Stimulated activated CD4-positive, alpha-beta T cell treated with anti-CD3 and anti-CD28 coated beads, Interleukin-4, amount 100 ng/mL, for 24 hours (primary cell): ENCODE measurements around the gene SCN5A.
"Not testable (repeated sequence)": the region's sequence is repeated elsewhere in the genome, so short reads cannot be mapped to it uniquely, and the experiment has no call there.

ENCODE experiments used
- DNase-seq: peaks from one replicate; pipeline ENCODE4 v3.0.0-alpha.2; 2020

The SCN5A gene

GRCh38 chr3:38576526-38577370 is 72.7 kb downstream of the SCN5A start:
- DNase-seq = peak; percentile 3

- no peak for DNase-seq
These were observed 73.4 kb downstream of the SCN5A start for GRCh38 chr3:38576131-38576525.

- no peak for DNase-seq
These were observed 74.1 kb downstream of the SCN5A start for GRCh38 chr3:38575279-38575843.

DNA sequence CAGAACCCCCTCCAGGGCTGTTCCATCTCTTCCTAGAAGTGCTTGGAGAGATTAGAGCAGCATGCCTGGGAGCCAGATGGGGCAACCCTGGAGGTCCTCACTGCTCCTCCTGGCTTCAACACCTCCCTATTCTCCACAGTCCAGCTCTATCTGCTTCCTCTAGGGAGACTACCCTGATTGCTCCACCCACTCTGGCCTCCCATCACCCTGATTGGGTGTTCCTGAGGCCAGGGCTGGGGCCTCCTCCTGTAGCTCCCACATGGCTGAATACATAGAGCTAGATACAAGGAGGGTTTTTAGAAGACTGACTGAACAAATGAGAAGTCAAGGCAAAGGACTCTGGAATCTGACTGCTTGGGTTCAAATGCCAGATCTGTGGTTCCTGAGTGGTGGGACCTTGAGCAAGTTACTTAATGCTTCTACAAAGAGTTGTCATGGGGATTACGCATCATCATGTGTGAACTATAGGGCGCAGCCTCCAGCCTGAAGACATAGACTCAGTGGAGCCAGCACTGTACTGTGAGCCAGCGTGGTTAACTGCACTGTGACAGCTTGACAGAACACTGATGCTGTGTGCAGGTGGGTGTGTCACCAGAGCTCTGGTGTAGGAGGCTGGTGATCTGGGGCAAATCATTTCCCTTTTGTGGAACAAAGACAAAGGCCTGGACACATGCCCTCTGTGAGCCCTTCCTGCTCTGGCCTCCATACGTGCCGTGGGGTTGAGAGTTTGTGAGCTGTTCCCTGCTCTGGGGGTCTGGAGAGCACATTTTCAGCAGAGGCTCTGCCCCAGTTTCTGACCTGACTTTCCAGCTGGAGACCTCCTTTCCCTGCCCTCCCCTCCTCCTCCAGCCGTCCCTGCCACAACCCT is 74.8 kb downstream of the SCN5A start:
- peak; percentile 1 for DNase-seq

- DNase-seq = no peak
These were observed 75.9 kb downstream of the SCN5A start for GRCh38 chr3:38573556-38573955.

DNA sequence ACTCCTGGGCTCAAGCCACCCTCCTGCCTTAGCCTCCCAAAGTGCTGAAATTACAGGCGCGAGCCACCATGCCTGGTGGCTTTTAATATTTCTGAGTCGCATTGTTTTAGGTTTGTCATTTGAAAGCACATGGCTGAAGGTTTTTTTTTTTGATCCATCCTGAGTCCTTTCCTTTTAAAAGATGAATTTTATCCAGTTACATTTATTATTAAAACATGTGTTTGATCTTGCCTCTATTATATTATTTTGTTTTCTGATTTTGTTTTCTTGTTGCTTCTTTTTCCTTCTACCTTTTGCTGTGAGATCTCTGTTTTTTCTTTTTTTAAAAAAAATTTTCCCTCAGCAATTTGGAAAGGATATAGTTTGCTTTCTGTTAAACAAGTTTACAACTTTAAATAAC is 76.4 kb downstream of the SCN5A start:
- no peak for DNase-seq

GRCh38 chr3:38567498-38567897 is 82.0 kb downstream of the SCN5A start:
- no peak for DNase-seq

DNA sequence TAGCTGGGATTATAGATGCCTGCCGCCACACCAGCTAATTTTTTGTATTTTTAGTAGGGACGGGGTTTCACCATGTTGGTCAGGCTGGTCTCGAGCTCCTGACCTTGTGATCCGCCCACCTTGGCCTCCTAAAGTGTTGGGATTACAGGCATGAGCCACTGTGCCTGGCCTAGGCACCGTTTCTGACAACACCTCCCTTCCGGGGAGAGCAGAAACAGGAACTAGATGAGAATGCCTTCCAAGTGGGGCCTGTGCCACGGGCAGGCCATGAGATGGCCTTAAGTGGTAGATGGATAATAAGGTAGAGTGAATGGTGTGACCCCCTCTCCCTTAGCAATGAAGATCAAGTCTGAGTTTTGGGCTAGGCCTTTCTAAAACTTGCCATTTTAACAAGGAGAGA is 82.7 kb downstream of the SCN5A start:
- DNase-seq = not testable (repeated sequence)

DNA sequence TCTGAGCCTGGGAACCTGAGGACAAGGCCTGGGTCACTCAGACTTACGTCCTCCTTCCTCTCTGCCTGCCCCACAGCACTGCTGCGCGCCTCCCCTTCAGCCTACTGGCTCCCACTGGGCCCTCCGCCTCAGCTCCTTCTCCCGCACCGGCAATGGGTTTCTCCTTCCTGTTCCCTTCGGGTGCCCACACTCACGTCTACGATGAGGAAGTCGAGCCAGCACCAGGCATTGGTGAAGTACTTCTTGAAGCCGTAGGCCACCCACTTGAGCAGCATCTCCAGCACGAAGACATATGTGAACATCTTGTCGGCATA is 83.3 kb downstream of the SCN5A start:
- no peak for DNase-seq

DNA sequence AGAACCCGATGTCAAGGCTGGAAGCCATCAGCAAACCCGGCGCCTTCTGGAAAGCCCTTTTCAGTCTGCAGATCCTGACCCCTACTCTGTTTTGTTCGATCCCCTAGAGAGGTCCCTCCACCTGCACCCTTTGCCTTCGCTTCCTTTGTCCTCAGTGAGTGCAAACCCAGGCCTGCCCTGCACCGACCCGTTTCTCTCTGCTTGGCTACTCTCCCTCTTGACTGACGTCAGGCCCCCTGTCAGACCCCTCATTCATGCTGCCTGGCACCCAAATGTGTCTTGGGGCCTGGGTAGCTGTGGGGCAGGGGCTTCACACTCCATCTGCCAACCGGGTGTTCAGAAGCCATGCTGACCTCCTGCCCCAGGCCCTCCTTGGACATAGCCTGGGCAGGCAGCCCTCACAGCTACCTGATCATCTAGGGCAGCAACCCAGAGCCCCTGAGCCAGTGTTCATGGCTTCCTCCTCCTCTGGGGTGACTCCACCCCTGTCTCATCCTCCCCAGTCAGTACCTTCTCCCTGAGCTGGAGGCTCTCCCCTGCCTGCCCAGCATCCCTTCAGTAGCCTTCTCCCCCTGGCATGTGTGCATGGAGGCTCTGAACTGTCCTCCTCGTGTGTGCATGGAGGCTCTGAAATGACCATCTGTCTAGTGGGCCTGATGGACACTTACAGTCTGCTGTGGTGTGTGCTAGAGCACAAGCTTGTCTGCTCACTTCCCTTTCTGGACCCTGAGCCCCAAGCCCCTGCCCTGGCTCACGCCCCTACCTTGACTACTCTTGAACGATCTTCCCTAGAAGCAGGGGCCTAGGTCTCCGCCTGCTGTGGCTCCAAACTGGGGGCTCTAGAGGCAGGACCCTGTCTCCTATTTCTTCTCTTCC is 83.9 kb downstream of the SCN5A start:
- DNase-seq = no peak

DNA sequence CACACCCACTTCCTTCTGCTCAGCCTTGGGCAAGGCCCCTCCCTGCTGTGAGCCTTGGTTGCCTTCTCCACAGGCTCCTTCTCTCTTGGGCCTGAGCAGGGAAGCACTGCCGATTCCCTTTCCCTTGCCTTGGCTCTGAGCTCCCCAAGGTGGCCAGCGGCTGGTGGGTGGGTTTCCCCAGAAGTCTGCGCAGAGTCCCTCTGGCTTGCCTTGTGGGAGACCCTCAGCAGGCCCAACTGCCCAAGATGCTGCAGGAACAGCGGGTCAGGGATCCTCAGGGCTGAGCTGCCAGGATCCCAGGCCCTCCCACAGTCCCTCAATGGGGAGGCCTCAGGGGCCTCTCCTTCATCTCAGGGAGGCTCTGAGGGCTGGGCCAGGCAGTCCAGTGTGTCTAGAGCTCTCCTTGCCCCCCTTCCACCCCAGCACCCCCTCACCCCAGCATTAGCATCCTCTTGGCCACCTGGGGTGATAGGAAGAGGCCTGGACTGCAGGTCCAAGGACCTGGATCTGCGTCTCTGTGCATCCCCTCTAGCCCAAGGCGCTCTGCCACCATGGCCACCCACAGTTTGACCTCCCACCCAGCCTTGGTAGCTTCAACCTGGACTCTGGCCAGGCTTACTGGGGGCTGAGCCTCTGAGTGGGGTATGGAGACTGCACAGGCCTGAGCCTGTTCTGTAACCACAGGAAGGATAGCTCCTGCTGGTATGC is 84.7 kb downstream of the SCN5A start:
- no peak for DNase-seq

DNA sequence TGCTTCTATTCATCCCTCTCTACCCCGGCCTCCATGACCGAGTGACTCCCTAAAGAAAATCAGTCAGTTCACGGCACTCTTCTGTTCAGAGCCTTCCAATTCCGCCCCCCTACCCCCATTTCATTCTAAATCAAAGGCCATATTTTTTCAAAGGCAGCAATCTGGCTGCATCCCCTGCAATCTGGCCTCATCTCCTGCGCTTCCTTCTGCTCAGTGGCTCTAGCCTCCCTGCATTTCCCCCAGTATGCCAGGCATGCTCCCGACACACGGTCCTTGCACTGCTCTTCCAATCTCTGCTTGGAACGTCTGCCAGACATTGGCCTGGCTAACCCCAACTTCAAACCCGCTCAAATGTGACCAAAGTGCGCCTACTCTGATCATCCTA is 85.6 kb downstream of the SCN5A start:
- DNase-seq = no peak

DNA sequence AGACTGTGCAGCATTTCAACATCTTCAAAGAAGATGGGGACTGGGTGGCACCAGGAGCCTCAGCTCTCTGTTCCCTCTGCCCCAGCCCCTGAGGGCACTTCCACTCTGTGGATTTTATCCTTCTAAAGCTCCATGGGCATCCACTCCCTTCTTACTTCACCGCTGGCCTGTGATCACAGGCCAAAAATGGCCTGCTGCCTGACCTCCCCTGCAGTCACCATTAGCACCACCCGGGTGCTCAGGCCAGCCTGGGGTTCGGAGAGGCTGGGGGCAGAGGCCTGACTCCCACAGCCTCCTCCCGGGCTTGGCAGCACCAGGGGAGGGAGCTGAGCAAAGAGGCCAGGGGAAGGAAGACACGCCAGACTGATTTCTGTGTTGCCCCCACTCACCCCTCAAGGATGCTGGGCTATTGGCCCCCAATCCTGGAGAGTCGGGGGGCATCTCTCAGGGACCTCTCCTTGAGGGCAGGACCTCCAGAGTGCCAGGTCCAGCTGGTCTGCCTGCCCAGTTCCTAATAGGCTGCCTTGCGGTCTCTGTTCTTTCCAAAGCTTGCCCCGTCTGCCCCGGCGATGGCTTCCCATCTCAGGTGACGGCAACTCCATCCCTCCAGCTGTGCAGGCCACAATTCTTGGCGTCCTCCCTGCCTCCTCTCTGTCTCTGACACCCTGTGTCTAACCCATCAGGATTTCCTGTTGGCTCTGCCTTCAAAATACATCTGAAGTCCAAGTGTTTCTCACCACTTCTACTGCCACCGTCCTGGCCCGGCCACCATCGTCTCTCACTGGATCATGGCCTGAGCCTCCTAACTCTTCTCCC is 86.2 kb downstream of the SCN5A start:
- no peak for DNase-seq

DNA sequence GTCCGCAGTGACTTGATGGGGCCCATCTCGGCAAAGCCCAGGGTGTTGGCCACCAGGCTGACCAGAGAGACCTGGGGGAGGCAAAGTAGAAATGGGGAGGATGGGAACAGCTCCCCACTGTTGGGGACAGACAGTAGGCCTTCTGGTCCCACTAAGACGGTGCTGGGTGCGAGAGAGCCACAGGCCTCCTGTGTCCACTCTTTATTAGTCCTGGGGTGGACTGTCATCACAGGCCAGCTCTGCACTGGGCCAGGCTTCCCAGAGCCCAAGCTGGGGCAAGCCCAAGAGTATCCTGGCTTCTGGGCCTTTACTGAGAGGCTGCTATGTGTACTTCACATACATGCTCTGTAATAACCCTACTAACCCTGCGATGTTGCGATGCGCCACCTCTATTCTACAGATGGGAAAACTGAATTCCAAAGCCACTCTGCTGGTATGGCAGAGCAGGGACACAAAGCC is 87.0 kb downstream of the SCN5A start:
- DNase-seq = no peak

- DNase-seq = no peak
These were observed 87.6 kb downstream of the SCN5A start for GRCh38 chr3:38561746-38562466.

GRCh38 chr3:38560996-38561717 is 88.3 kb downstream of the SCN5A start:
- no peak for DNase-seq

DNA sequence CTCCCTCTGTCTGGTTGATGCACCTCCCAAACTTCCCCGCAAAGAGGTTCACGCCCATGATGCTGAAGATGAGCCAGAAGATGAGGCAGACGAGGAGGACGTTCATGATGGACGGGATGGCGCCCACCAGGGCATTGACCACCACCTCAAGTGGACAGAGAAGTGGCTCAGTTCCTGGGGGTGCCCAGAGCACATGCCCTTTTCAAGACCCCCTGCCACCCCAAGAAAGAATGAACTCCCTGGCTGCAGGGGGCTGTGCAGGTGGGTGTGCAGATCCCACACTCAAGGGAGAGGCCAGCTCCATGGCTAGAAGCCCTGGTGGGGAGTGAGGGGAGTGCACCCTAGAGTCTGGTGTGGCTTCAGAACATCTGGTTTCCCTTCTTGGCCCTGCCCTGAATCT is 89.2 kb downstream of the SCN5A start:
- no peak for DNase-seq

- DNase-seq = no peak
These were observed 90.6 kb downstream of the SCN5A start for GRCh38 chr3:38558864-38559263.

DNA sequence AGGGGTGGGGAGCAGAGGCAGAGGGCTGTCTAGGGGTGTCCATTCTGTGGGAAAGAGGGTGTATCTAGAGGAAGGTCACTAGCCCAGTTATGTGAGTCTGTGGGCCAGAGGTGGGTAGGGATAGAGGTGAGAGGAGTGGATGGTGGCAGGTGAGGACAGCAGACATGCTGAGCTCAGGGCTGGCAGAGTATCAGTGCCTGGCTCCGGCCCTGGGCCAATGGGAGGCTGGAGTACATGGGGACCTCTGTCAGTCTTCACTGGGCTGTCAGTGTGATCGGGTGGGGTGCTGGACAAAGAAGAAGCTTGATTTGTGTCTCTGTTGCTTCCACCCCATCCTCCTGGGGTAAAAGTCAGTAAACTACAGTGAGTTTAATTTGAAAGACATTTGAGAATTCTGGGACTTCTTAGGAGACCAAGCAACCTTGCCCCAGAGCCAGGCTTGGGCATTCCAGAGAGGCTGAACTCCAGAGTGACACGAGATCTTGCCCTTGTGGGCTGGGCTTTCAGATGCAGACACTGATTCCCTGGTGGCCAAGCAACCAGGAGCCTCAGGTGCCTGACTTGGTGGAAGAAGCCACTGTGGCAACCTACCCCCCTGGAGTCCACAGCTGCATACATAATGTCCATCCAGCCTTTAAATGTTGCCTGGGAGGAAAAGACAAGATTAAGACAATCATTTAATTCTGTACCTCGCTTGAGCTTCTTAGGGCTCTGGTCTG is 92.7 kb downstream of the SCN5A start:
- DNase-seq = no peak
